Activated B cell treated with CpG ODN at 0.5 μM for 24 hours (primary cell): Measurements from ENCODE around the gene SPON1. TPM values are rescaled to one million over a fixed set of nuclear protein-coding genes. Genes with fewer than 3 reads are reported as not detected.
"Not testable (repeated sequence)": the region's sequence is repeated elsewhere in the genome, so short reads cannot be mapped to it uniquely, and the experiment has no call there.

ENCODE experiments used
- ATAC-seq: fragments of 200-7000 bp; cut with Tn5 transposase; one replicate; pipeline ENCODE4 v1.10.0; 2021; ENCODE audit warnings: low read depth, mild to moderate bottlenecking, moderate library complexity
- CTCF ChIA-PET: fragments of 350-600 bp; sonication (Branson Sonifier 250); formaldehyde crosslinking; loops from one replicate; lab custom pipeline; 2021; ENCODE audit warnings: antibody characterized with exemption; lab: Charles Lee
- POLR2A ChIA-PET: fragments of 350-600 bp; sonication (Branson Sonifier 250); formaldehyde crosslinking; loops from one replicate; lab custom pipeline; 2021; ENCODE audit warnings: antibody characterized with exemption; lab: Charles Lee
- DNase-seq: peaks from one replicate; pipeline ENCODE4 v3.0.0; 2022
- H3K27ac Mint-ChIP-seq: one replicate; pipeline ENCODE4 v1.8.0; 2020; ENCODE audit warnings: mixed read lengths
- H3K27me3 Mint-ChIP-seq: one replicate; pipeline ENCODE4 v1.8.0; 2021; ENCODE audit warnings: mixed read lengths
- H3K36me3 Mint-ChIP-seq: one replicate; pipeline ENCODE4 v1.8.0; 2021; ENCODE audit warnings: low read depth, mixed read lengths
- H3K4me1 Mint-ChIP-seq: one replicate; pipeline ENCODE4 v1.8.0; 2021; ENCODE audit warnings: mixed read lengths
- H3K4me3 Mint-ChIP-seq: one replicate; pipeline ENCODE4 v1.8.0; 2020; ENCODE audit warnings: mild to moderate bottlenecking, mixed read lengths
- H3K9me3 Mint-ChIP-seq: one replicate; pipeline ENCODE4 v1.8.0; 2020; ENCODE audit warnings: mixed read lengths
- intact Hi-C: fragments of 100-400 bp; cut with micrococcal nuclease; formaldehyde crosslinking; loops from one replicate; pipeline ENCODE4 v1.15.1; 2024
- total RNA-seq: library from RNA; stranded (reverse); gene quantifications from 2 replicates; pipeline ENCODE4 v1.2.3, GENCODE V29; 2022
- TF ChIP-seq, protein P1 (sequence below): fragments of 200-600 bp; IDR thresholded peaks from one replicate; pipeline ENCODE4 v1.8.0; 2022; ENCODE audit warnings: antibody characterized with exemption, mild to moderate bottlenecking

SPON1 gene
- total RNA-seq, 1 donor from 2014 or later: not detected

GRCh38 chr11:14029971-14030920, 67.7 kb downstream of the SPON1 start:
- no peak overlapping the region for H3K27ac Mint-ChIP-seq

DNA sequence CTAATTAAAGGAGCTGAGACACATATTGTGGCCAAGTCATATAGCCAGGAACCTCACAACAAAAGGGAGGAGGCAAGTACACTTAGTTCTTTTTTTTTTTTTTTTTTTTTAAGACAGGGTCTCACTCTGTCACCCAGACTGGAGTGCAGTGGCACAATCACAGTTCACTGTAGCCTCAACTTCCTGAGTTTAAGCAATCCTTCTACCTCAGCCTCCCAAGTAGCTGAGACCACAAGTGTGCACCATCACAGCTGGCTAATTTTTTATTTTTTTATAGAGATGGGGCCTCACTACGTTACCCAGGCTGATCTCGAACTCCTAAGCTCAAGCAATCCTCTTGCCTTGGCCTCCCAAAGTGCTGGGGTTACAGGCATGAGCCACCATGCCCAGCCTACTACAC, 73.0 kb downstream of the SPON1 start:
- peaks cover 13% of the 10 kb centered on the region for H3K27me3 Mint-ChIP-seq
- ATAC-seq, H3K27ac Mint-ChIP-seq, POLR2A ChIA-PET, H3K9me3 Mint-ChIP-seq, DNase-seq, intact Hi-C loops, H3K4me3 Mint-ChIP-seq, H3K4me1 Mint-ChIP-seq, CTCF ChIA-PET, H3K36me3 Mint-ChIP-seq: not testable (repeated sequence)

More at GRCh38 chr11:14029971-14030920, 67.7 kb downstream of the SPON1 start:
- intact Hi-C loops: no loop called here
- ChIA-PET CTCF (no interaction called here), POLR2A (no interaction called here)
- Mint-ChIP-seq H3K4me3 (no peak overlapping the region), H3K9me3 (no peaks in the 10 kb centered on the region), H3K27me3 (peaks cover 16% of the 10 kb centered on the region), H3K36me3 (no peaks in the 10 kb centered on the region), H3K4me1 (no peaks in the 10 kb centered on the region)
- TF ChIP-seq, protein P1, sequence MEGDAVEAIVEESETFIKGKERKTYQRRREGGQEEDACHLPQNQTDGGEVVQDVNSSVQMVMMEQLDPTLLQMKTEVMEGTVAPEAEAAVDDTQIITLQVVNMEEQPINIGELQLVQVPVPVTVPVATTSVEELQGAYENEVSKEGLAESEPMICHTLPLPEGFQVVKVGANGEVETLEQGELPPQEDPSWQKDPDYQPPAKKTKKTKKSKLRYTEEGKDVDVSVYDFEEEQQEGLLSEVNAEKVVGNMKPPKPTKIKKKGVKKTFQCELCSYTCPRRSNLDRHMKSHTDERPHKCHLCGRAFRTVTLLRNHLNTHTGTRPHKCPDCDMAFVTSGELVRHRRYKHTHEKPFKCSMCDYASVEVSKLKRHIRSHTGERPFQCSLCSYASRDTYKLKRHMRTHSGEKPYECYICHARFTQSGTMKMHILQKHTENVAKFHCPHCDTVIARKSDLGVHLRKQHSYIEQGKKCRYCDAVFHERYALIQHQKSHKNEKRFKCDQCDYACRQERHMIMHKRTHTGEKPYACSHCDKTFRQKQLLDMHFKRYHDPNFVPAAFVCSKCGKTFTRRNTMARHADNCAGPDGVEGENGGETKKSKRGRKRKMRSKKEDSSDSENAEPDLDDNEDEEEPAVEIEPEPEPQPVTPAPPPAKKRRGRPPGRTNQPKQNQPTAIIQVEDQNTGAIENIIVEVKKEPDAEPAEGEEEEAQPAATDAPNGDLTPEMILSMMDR: no peak
- ATAC-seq (no peak), DNase-seq (no peak)

DNA sequence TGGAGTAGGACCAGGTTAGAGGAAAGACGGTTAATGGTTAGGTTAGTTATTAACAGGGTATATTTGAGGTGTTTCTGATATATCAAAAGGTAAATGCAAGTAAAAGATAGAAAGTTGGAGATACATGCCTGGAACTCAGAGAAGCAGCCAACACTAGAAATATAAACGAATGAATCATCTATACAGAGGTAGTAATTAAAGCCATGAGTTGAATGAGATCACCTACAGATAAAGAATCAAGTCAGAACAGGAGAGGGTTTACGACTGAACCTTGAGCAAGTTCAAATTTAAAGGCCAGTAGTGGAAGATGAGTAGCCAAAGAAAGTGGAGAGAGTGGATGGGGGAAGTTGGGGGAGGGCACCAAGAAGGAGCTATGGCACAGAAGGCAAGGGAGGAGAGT, 73.9 kb downstream of the SPON1 start:
- ChIA-PET POLR2A (no interaction called here), CTCF (no interaction called here)
- Mint-ChIP-seq H3K4me3 (no peak overlapping the region), H3K27ac (no peak overlapping the region), H3K9me3 (peaks cover 3% of the 10 kb centered on the region), H3K27me3 (peaks cover 15% of the 10 kb centered on the region), H3K36me3 (no peaks in the 10 kb centered on the region), H3K4me1 (no peaks in the 10 kb centered on the region)
- no peak for DNase-seq
- ATAC-seq: no peak
- intact Hi-C loops: no loop called here
- TF ChIP-seq, protein P1: no peak

DNA sequence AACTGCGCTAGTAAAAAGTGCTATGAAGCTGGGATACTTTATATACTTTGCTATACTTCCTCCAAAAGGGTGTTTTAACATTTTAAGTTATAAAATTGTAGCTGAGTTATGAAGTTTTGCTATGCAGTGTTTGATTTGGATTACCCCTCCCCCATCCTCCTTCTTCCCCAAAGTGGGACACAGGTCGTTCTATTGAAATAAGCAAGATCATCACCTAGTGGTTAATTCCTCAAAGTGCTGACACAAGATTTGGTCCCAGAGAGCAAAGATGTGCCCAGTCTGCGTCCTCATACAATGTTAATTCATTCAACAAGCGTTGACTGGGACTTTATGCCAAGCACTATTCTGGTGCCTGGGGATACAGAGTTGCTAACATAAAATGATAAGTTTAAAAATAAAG, 78.5 kb downstream of the SPON1 start:
- TF ChIP-seq, protein P1: no peak
- CTCF ChIA-PET: no interaction called here
- H3K27me3 Mint-ChIP-seq: peaks cover 11% of the 10 kb centered on the region
- H3K4me1 Mint-ChIP-seq: no peaks in the 10 kb centered on the region
- H3K9me3 Mint-ChIP-seq: peaks cover 3% of the 10 kb centered on the region
- no peak overlapping the region for H3K27ac Mint-ChIP-seq
- POLR2A ChIA-PET: no interaction called here
- no peak for ATAC-seq
- DNase-seq: no peak
- no peak overlapping the region for H3K4me3 Mint-ChIP-seq
- intact Hi-C loops: no loop called here
- H3K36me3 Mint-ChIP-seq: no peaks in the 10 kb centered on the region

- H3K27ac Mint-ChIP-seq: no peak overlapping the region
- peaks cover 15% of the 10 kb centered on the region for H3K27me3 Mint-ChIP-seq
- H3K36me3 Mint-ChIP-seq: no peaks in the 10 kb centered on the region
- intact Hi-C loops: no loop called here
- DNase-seq: no peak
- ChIA-PET POLR2A (no interaction called here), CTCF (no interaction called here)
- no peak for ATAC-seq
- H3K4me3 Mint-ChIP-seq: no peak overlapping the region
- no peaks in the 10 kb centered on the region for H3K4me1 Mint-ChIP-seq
- TF ChIP-seq, protein P1: no peak
- peaks cover 3% of the 10 kb centered on the region for H3K9me3 Mint-ChIP-seq
Measured at GRCh38 chr11:14041565-14041964, 79.0 kb downstream of the SPON1 start.
